GM06990 (cell line): ENCODE data around the gene NHS.

Experiments
- DNase-seq: peaks from one replicate; pipeline ENCODE4 v3.0.0-alpha.2; 2011; ENCODE audit not compliant: insufficient read length; ENCODE audit errors: extremely low read depth
- H3K27me3 ChIP-seq: replicated peaks from 2 replicates; pipeline ENCODE4 v1.6.0; 2011; ENCODE audit warnings: low read length; ENCODE audit not compliant: control insufficient read depth, insufficient read depth
- H3K36me3 ChIP-seq: 2 replicates; pipeline ENCODE4 v1.5.1; 2011; ENCODE audit warnings: low read length; ENCODE audit not compliant: control insufficient read depth, insufficient read depth
- H3K4me3 ChIP-seq: replicated peaks from 2 replicates; pipeline ENCODE4 v1.5.1; 2011; ENCODE audit warnings: low read depth, mild to moderate bottlenecking, control low read depth, low read length
- CTCF ChIP-seq: IDR thresholded peaks from 2 replicates; pipeline ENCODE4 v1.5.1; 2011; ENCODE audit warnings: low read length, control low read depth, mild to moderate bottlenecking, inconsistent platforms; ENCODE audit not compliant: insufficient read depth, poor library complexity, severe bottlenecking

NHS gene

GRCh38 chrX:17511556-17511955 is 136.6 kb downstream of the NHS start:
- no peak overlapping the region for H3K4me3 ChIP-seq
- H3K36me3 ChIP-seq: no peaks in the 10 kb centered on the region
- no peak for DNase-seq
- TF ChIP-seq CTCF: no peak
- no peaks in the 10 kb centered on the region; the same call in 1 of the 2 replicates for H3K27me3 ChIP-seq

- no peak overlapping the region for H3K4me3 ChIP-seq
- no peak for TF ChIP-seq CTCF
Observed at GRCh38 chrX:17519358-17519757, 144.4 kb downstream of the NHS start.

GRCh38 chrX:17520016-17520615 is 145.1 kb downstream of the NHS start:
- no peak for TF ChIP-seq CTCF
- H3K4me3 ChIP-seq: no peak overlapping the region
- no peaks in the 10 kb centered on the region for H3K36me3 ChIP-seq
- no peaks in the 10 kb centered on the region; the same call in none of the 2 replicates for H3K27me3 ChIP-seq
- DNase-seq: no peak

More at GRCh38 chrX:17519358-17519757, 144.4 kb downstream of the NHS start:
- no peaks in the 10 kb centered on the region for H3K36me3 ChIP-seq
- H3K27me3 ChIP-seq: no peaks in the 10 kb centered on the region; the same call in none of the 2 replicates
- no peak for DNase-seq

GRCh38 chrX:17521871-17522693 is 147.1 kb downstream of the NHS start:
- no peak for TF ChIP-seq CTCF
- no peaks in the 10 kb centered on the region for H3K36me3 ChIP-seq
- DNase-seq: no peak

GRCh38 chrX:17525266-17525665 is 150.3 kb downstream of the NHS start:
- Histone ChIP-seq H3K4me3 (no peak overlapping the region), H3K27me3 (peaks cover 2% of the 10 kb centered on the region), H3K36me3 (no peaks in the 10 kb centered on the region)
- DNase-seq: no peak
- no peak for TF ChIP-seq CTCF

More at GRCh38 chrX:17521871-17522693, 147.1 kb downstream of the NHS start:
- H3K27me3 ChIP-seq: no peaks in the 10 kb centered on the region; the same call in none of the 2 replicates
- no peak overlapping the region for H3K4me3 ChIP-seq
